ENCODE data around the gene TRMO. TPM values are rescaled to one million over a fixed set of nuclear protein-coding genes. Genes with fewer than 3 reads are reported as not detected.

Gene TRMO
- total RNA-seq, result 9.7 and 16.0 TPM in 2 replicates

GRCh38 chr9:97921959-97922724 lies at the start of gene TRMO:
TRMO (minus strand) TSS chr9:97922500; CDS start chr9:97922493, 7 bp downstream.

GRCh38 chr9:97938081-97938644 lies 15.9 kb upstream of the TRMO start, which contains the start of gene HEMGN:
HEMGN (minus strand) TSS chr9:97938172; CDS start chr9:97938136, 36 bp downstream.

Other genes with a start within 250 kb of the TRMO start
- gene XPA, start 225.2 kb downstream of the TRMO start, total RNA-seq, result 4.4 and 7.2 TPM in 2 replicates
- not detected in 2 replicates for gene FOXE1, start 69.3 kb downstream of the TRMO start, total RNA-seq
- not detected in 2 replicates for gene HEMGN, start 15.7 kb upstream of the TRMO start, total RNA-seq
- gene ANP32B, start 60.8 kb upstream of the TRMO start, total RNA-seq, result 23.0 and 28.7 TPM in 2 replicates
- gene NANS, start 134.2 kb upstream of the TRMO start, total RNA-seq, result 45.1 and 93.3 TPM in 2 replicates
- gene TRIM14, start 196.7 kb upstream of the TRMO start, total RNA-seq, result 4.2 and 14.6 TPM in 2 replicates